ENCODE measurements around the gene CEP112. TPM values are rescaled to one million over a fixed set of nuclear protein-coding genes. Genes with fewer than 3 reads are reported as not detected.

CEP112 gene
- total and polyA plus RNA-seq, 9 of the 15 experiments (the other 6 are each of a cell fraction or from before 2014, with no cell fraction given) = 0.84 TPM; not detected in 8

- DNase-seq (ENCODE audit: extremely low read depth in 1 of 4, low spot score in 3 of 4) (no peak), ATAC-seq (no peak), FAIRE-seq (no peak)
- no peak overlapping the region for H2AFZ ChIP-seq (ENCODE audit: low read depth, low read length)
- H3K36me3 ChIP-seq (ENCODE audit: control insufficient read depth, insufficient read depth, low read length) = no peaks in the 10 kb centered on the region
- no peak overlapping the region for H3K4me3 ChIP-seq
- no peaks in the 10 kb centered on the region for H3K9me3 ChIP-seq (replicated peaks; ENCODE audit: control insufficient read depth, insufficient read depth, low read depth, low read length)
- H3K4me1 ChIP-seq (replicated peaks in 1 of 2; ENCODE audit: control insufficient read depth in 2 of 2, insufficient read depth in 2 of 2, low read length in 2 of 2) = no peaks in the 10 kb centered on the region
- H3K79me2 ChIP-seq (ENCODE audit: control insufficient read depth, insufficient read depth, low read length) = no peaks in the 10 kb centered on the region
- H4K20me1 ChIP-seq (replicated peaks; ENCODE audit: control insufficient read depth, insufficient read depth, low read length) = no peaks in the 10 kb centered on the region
- in situ Hi-C loops (cut with MboI) (no loop called here), intact Hi-C loops (cut with micrococcal nuclease) (no loop called here)
- ChIA-PET CTCF (ENCODE audit: low intra/inter-chr PET ratio) (no interaction called here), POLR2A (no interaction called here)
- H3K9me1 ChIP-seq (ENCODE audit: control insufficient read depth, insufficient read depth, low read length) = no peaks in the 10 kb centered on the region
- TF ChIP-seq SFPQ (IDR thresholded peaks at IDR 0.05; ENCODE audit: low read depth, low read length) (no peak), ZNF449 (CRISPR knock-in tag; IDR thresholded peaks at IDR 0.05) (no peak), CTBP1 (IDR thresholded peaks at IDR 0.05; ENCODE audit: borderline replicate concordance) (no peak), ZBTB9 (CRISPR knock-in tag; IDR thresholded peaks at IDR 0.05) (no peak), ZNF740 (CRISPR knock-in tag; IDR thresholded peaks at IDR 0.05) (no peak), ZNF740 (tag; IDR thresholded peaks at IDR 0.05) (no peak), CBX5 (IDR thresholded peaks at IDR 0.05; ENCODE audit: borderline replicate concordance, low read depth) (no peak), ZNF165 (CRISPR knock-in tag; IDR thresholded peaks at IDR 0.05; ENCODE audit: borderline replicate concordance) (no peak), POLR2B (IDR thresholded peaks at IDR 0.05; ENCODE audit: low read depth, partially characterized antibody) (no peak), SMARCC2 (IDR thresholded peaks at IDR 0.05; ENCODE audit: low read depth) (no peak), NFE2L1 (tag; IDR thresholded peaks at IDR 0.05; ENCODE audit: borderline replicate concordance, low read depth) (no peak), RBM25 (IDR thresholded peaks at IDR 0.05; ENCODE audit: low read depth, low read length, severe bottlenecking) (no peak)
- H3K27ac ChIP-seq (ENCODE audit: extremely low read depth, low read depth, low read length) = no peak overlapping the region
- no peak overlapping the region for H3K9ac ChIP-seq (ENCODE audit: insufficient read depth in 1 of 2, low read depth in 2 of 2, low read length in 2 of 2)
- H3K27me3 ChIP-seq (ENCODE audit: control insufficient read depth in 2 of 2, insufficient read depth in 2 of 2, low read length in 2 of 2) = peaks cover 13 to 25% of the 10 kb centered on the region in 2 experiments; a peak in 3 of 5 replicates
- BruUV-seq (replicated peaks) = no TSS peak
- no peak overlapping the region for H3K4me2 ChIP-seq (ENCODE audit: insufficient read depth, low read length)
- WGBS (ENCODE audit: insufficient coverage, low coverage, missing lambda C conversion rate) = 2% methylated on average over 5 of the region's 5 CpGs
Observed at GRCh38 chr17:65629234-65629690, 562.7 kb downstream of the CEP112 start.
